OCI-LY7 (cell line): Measurements from ENCODE around the gene SEMA5A.

Experiments used
- CTCF ChIP-seq: fragments of 200-600 bp; sonication (generic); conservative IDR thresholded peaks from 2 replicates; pipeline ENCODE4 v1.5.1; 2014; ENCODE audit warnings: mild to moderate bottlenecking, antibody characterized with exemption, low read length, moderate library complexity, mixed read lengths
- EZH2phosphoT487 ChIP-seq: fragments of 200-600 bp; sonication (generic); IDR thresholded peaks from 2 replicates; pipeline ENCODE4 v1.6.1; 2018; ENCODE audit warnings: low read depth, borderline replicate concordance, mild to moderate bottlenecking, mixed run types, antibody characterized with exemption, low read length, moderate library complexity, mixed read lengths

GRCh38 chr5:9157020-9157419 is 388.9 kb downstream of the SEMA5A start:
- no peak for TF ChIP-seq CTCF
- TF ChIP-seq EZH2phosphoT487: no peak
